ENCODE data around the gene C2orf42. TPM values are rescaled to one million over a fixed set of nuclear protein-coding genes. Genes with fewer than 3 reads are reported as not detected.
"Not testable (repeated sequence)": the region's sequence is repeated elsewhere in the genome, so short reads cannot be mapped to it uniquely, and the experiment has no call there.

C2orf42 gene
- total RNA-seq, 2 donors from 2014 or later: 12.3 to 16.5 TPM

GRCh38 chr2:70111752-70112591, 78.8 kb downstream of the C2orf42 start:
- H3K27ac Mint-ChIP-seq: peak overlapping the region; percentile 45
- no peaks in the 10 kb centered on the region for H3K36me3 Mint-ChIP-seq (ENCODE audit: low read depth)
- Histone ChIP-seq H3K36me3 (ENCODE audit: control insufficient read depth, insufficient read depth, low read length) (no peaks in the 10 kb centered on the region), H3K4me3 (ENCODE audit: low read length) (no peak overlapping the region), H3K27ac (ENCODE audit: low read depth, low read length) (no peak overlapping the region), H3K9ac (ENCODE audit: extremely low read depth, low read length, poor library complexity, severe bottlenecking) (no peak overlapping the region), H3K4me1 (ENCODE audit: control insufficient read depth, insufficient read depth, low read length) (peaks cover 32% of the 10 kb centered on the region), H3K27me3 (ENCODE audit: control insufficient read depth, insufficient read depth, low read length, poor library complexity, severe bottlenecking) (no peaks in the 10 kb centered on the region), H3K9me3 (ENCODE audit: control insufficient read depth, low read length) (no peaks in the 10 kb centered on the region)
- H3K4me1 Mint-ChIP-seq: peaks cover 45% of the 10 kb centered on the region
- H3K9me3 Mint-ChIP-seq: no peaks in the 10 kb centered on the region
- 89 to 100% methylated on average over 1 to 7 of the region's 7 CpGs for WGBS, 2 experiments (ENCODE audit: insufficient coverage in 1 of 2, insufficient read length in 1 of 2)
- H3K27me3 Mint-ChIP-seq (ENCODE audit: insufficient read depth): no peaks in the 10 kb centered on the region
- H3K4me3 Mint-ChIP-seq: no peak overlapping the region
- TF ChIP-seq CTCF (conservative IDR thresholded peaks at IDR 0.05): no peak
- DNase-seq: peak; percentile 61

- not testable (repeated sequence) for H3K9me3 ChIP-seq (ENCODE audit: control insufficient read depth, low read length); H3K9ac ChIP-seq (ENCODE audit: extremely low read depth, low read length, poor library complexity, severe bottlenecking); H3K27ac Mint-ChIP-seq; H3K4me3 ChIP-seq (ENCODE audit: low read length); H3K9me3 Mint-ChIP-seq; H3K27me3 ChIP-seq (ENCODE audit: control insufficient read depth, insufficient read depth, low read length, poor library complexity, severe bottlenecking); H3K27me3 Mint-ChIP-seq (ENCODE audit: insufficient read depth); H3K36me3 Mint-ChIP-seq (ENCODE audit: low read depth); H3K36me3 ChIP-seq (ENCODE audit: control insufficient read depth, insufficient read depth, low read length); DNase-seq; H3K27ac ChIP-seq (ENCODE audit: low read depth, low read length); H3K4me3 Mint-ChIP-seq
- peaks cover 34% of the 10 kb centered on the region for H3K4me1 Mint-ChIP-seq
- 95% methylated on average over 4 of the region's 5 CpGs; no CpG with 5 or more reads in 1 of the 2 experiments for WGBS, 2 experiments (ENCODE audit: insufficient coverage in 1 of 2, insufficient read length in 1 of 2)
- H3K4me1 ChIP-seq (ENCODE audit: control insufficient read depth, insufficient read depth, low read length): peaks cover 20% of the 10 kb centered on the region
Measured at GRCh38 chr2:70110397-70110796, 80.4 kb downstream of the C2orf42 start.

DNA sequence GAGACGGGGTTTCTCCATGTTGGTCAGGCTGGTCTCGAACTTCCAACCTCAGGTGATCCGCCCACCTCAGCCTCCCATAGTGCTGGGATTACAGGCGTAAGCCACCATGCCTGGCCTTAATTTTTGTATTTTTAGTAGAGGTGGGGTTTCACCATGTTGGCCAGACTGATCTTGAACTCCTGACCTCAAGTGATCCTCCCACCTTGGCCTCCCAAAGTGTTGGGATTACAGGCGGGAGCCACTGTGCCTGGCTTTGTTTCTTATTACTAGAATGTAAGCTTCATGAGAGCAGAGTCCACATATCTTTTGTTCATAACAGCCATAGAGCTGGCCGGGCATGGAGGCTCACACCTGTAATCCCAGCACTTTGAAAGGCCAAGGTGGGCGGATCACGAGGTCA, 84.7 kb downstream of the C2orf42 start:
- H3K4me3 ChIP-seq (ENCODE audit: low read length); H3K9me3 Mint-ChIP-seq; H3K9me3 ChIP-seq (ENCODE audit: control insufficient read depth, low read length); H3K9ac ChIP-seq (ENCODE audit: extremely low read depth, low read length, poor library complexity, severe bottlenecking); DNase-seq; H3K27me3 Mint-ChIP-seq (ENCODE audit: insufficient read depth); H3K27ac ChIP-seq (ENCODE audit: low read depth, low read length); H3K36me3 Mint-ChIP-seq (ENCODE audit: low read depth); H3K4me3 Mint-ChIP-seq; H3K36me3 ChIP-seq (ENCODE audit: control insufficient read depth, insufficient read depth, low read length); H3K27ac Mint-ChIP-seq; H3K27me3 ChIP-seq (ENCODE audit: control insufficient read depth, insufficient read depth, low read length, poor library complexity, severe bottlenecking): not testable (repeated sequence)
- peaks cover 10% of the 10 kb centered on the region for H3K4me1 ChIP-seq (ENCODE audit: control insufficient read depth, insufficient read depth, low read length)
- H3K4me1 Mint-ChIP-seq: peaks cover 37% of the 10 kb centered on the region
- 89 to 98% methylated on average over 7 to 8 of the region's 8 CpGs for WGBS, 2 experiments (ENCODE audit: insufficient coverage in 1 of 2, insufficient read length in 1 of 2)

DNA sequence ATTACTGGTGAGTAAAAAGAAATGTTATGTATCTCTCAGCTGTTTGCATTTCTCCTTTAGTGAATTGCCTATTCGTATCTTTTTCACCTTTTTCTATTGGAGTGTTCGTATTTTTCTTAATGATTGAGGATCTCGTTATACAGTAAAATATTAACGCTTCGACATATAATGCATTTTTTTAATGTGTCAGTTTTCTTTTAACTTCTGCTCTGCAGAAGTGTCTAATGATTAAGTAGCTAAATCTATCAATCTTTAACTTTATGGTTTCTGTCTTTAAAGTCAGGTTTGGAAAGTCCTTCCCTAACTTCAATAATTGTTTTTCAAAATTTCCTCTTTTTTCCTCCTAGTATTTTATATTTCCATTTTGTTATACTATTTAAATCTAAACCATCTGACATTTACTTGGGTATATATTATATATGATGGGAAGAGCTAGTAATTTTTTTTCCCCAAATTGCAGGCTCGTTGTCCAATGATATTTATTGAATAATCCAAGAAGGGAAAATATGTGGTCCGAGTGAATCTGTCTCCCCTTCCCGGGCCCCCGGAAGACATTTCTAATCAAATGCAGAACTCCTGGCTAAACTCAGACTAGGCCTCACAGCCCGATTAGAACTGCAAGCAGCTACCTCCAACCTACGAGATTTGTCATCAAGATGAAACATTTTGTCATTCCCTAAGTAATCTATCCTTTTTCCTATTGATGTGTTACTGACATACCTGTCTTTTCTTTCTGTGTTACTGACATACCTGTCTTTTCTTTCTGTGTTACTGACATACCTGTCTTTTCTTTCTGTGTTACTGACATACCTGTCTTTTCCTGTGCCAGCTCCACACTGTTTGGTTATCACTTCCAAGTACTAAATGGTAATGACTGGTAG, 86.3 kb downstream of the C2orf42 start:
- DNase-seq: peak; percentile 76
- TF ChIP-seq CTCF (conservative IDR thresholded peaks at IDR 0.05): no peak
- Mint-ChIP-seq H3K4me3 (no peak overlapping the region), H3K36me3 (ENCODE audit: low read depth) (peaks cover 3% of the 10 kb centered on the region), H3K9me3 (peaks cover 3% of the 10 kb centered on the region), H3K4me1 (peaks cover 35% of the 10 kb centered on the region), H3K27ac (peak overlapping the region; percentile 49), H3K27me3 (ENCODE audit: insufficient read depth) (no peaks in the 10 kb centered on the region)
- Histone ChIP-seq H3K27ac (ENCODE audit: low read depth, low read length) (no peak overlapping the region), H3K27me3 (ENCODE audit: control insufficient read depth, insufficient read depth, low read length, poor library complexity, severe bottlenecking) (no peaks in the 10 kb centered on the region), H3K9ac (ENCODE audit: extremely low read depth, low read length, poor library complexity, severe bottlenecking) (no peak overlapping the region), H3K36me3 (ENCODE audit: control insufficient read depth, insufficient read depth, low read length) (no peaks in the 10 kb centered on the region), H3K9me3 (ENCODE audit: control insufficient read depth, low read length) (no peaks in the 10 kb centered on the region), H3K4me3 (ENCODE audit: low read length) (no peak overlapping the region), H3K4me1 (ENCODE audit: control insufficient read depth, insufficient read depth, low read length) (peaks cover 10% of the 10 kb centered on the region)
- 65 to 66% methylated on average over 6 to 11 of the region's 11 CpGs for WGBS, 2 experiments (ENCODE audit: insufficient coverage in 1 of 2, insufficient read length in 1 of 2)
